ENCODE data around the gene KRTAP1-1.

GRCh38 chr17:41057547-41057946, 16.3 kb upstream of the KRTAP1-1 start:
- TF ChIP-seq, protein P1, sequence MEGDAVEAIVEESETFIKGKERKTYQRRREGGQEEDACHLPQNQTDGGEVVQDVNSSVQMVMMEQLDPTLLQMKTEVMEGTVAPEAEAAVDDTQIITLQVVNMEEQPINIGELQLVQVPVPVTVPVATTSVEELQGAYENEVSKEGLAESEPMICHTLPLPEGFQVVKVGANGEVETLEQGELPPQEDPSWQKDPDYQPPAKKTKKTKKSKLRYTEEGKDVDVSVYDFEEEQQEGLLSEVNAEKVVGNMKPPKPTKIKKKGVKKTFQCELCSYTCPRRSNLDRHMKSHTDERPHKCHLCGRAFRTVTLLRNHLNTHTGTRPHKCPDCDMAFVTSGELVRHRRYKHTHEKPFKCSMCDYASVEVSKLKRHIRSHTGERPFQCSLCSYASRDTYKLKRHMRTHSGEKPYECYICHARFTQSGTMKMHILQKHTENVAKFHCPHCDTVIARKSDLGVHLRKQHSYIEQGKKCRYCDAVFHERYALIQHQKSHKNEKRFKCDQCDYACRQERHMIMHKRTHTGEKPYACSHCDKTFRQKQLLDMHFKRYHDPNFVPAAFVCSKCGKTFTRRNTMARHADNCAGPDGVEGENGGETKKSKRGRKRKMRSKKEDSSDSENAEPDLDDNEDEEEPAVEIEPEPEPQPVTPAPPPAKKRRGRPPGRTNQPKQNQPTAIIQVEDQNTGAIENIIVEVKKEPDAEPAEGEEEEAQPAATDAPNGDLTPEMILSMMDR (IDR thresholded peaks at IDR 0.05; ENCODE audit: low read depth, low read length, poor library complexity, severe bottlenecking) = no peak
- no peak for TF ChIP-seq EZH2phosphoT487 (IDR thresholded peaks at IDR 0.05; ENCODE audit: borderline replicate concordance, low read length)
